CD4-positive, alpha-beta T cell treated with Interleukin-6 at 100 ng/mL for 8 hours (primary cell): Measurements from ENCODE around the gene FEZF1.

ENCODE experiments used
- DNase-seq: peaks from one replicate; pipeline ENCODE4 v3.0.0-alpha.2; 2020; ENCODE audit warnings: mixed read lengths, low spot score

Gene FEZF1

DNA sequence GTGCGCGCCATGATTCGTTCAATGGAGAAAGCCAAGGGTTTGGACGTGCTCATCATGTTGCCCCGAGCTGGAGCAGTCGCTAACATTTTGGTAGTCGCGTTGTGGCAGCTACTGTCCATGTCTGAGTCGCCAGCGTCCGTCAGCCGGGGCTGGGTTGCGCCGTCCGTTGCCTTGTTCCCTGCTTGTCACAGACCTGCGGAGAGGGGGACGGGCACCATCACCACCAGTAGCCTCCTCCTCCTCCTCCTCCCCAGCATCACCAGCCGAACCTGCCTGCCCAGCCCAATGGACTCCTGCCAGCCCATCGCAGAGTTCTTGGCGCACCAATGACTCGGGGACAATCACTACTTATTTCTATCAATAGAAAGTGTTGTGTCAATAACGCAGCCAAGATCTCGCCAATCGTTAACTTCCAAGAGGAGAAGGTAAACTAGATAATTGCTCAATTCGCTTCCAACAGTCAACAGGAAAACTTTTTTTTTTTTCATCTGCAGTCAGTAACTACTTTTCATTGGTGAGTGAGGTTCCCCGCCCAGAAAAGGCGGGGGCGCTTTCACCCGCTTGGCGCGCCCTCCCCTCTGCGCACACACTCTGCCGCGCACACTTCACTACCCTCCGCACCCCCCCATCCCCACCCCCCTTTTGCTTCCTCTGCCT lies at the start of gene FEZF1:
Gene FEZF1, minus strand, starts transcription at position 432 of the 657 bp plus-strand sequence. Its CDS starts 313 bp downstream, at position 119.
- no peak for DNase-seq

DNA sequence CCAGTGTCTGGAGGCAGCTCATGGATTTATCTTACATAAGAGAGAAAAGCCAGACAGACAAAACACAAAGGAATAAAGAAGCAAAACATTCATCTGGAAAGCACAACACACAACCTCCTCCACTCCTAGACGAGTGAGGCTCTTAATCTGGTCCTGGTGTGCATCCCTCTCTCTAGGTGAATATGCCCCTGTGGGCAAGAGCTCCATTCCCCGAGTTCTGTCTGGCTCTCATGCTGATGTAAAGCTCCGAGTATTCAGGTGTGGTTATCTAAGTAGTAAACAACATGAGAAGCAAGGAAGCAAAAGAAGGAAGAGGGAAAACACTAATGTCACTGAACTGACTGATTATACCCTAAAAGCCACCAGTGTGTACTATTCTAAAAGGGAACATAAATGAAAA lies 47.9 kb upstream of the FEZF1 start:
- DNase-seq: no peak

- DNase-seq: no peak
These were observed 46.2 kb upstream of the FEZF1 start for GRCh38 chr7:122350701-122351100.

- DNase-seq: no peak
These were observed 39.7 kb upstream of the FEZF1 start for GRCh38 chr7:122344303-122344620.

DNA sequence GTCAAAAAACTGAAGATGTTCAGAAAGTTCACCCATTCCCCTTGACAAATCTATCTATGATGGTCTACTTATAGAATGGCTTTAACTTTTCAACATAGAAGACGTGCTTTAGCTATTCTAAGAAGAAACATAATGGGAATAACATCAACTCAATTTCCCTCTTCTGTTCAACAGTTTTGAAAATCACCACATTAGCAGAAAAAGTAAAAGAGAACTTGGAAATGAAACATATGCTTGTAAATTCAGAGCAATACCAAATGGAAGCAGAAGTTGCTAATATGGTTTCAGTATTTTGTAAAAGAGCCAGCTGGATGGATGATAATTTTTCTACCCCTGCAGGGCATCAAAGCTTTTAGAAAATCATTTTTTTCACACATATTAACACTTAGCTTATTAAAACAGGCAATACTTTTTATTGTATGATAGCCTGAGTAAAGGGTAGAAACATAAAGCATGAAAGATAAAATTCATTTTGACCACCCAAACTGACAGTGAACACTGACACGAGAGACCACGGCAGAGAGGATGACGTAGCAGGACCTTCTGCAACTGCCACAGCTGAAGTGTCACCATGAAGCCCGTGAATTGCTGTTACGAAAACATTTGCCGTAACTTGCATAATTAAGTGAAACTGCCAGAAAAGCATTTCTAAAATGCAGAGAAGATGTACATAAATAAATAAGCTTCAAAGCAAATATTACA lies 39.2 kb upstream of the FEZF1 start:
- DNase-seq: no peak

- no peak for DNase-seq
These were observed 35.9 kb upstream of the FEZF1 start for GRCh38 chr7:122340427-122340826.

DNA sequence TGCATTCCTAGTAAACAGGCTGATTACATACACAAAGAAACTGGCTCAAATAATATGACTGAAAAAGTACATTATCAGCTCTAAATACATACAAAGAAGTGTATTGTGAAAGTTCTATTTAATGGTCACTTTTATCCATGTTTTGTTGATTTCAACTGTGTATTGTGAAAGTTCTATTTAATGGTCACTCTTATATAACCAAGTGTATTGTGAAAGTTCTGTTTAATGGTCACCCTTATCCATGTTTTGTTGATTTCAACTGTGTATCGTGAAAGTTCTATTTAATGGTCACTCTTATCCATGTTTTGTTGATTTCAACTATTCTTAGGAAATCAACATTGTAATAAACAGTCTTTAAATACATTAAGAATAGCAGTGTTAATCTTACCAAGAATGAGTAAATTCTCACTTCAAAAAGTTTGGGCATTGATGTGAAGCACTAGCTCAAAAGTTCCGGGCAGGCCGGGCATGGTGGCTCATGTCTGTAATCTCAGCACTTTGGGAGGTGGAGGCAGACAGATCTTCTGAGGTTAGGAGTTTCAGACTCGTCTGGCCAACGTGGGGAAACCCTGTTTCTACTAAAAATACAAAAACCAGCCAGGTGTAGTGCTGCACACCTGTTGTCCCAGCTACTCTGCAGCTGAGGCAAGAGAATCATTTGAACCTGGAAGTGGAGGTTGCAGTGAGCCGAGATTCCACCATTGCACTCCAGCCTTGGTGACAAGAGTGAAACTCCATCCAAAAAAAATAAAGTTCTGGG lies 34.8 kb upstream of the FEZF1 start:
- DNase-seq: no peak

- DNase-seq: no peak
These were observed 32.5 kb upstream of the FEZF1 start for GRCh38 chr7:122337011-122337410.

- no peak for DNase-seq
These were observed 24.7 kb upstream of the FEZF1 start for GRCh38 chr7:122329145-122329802.

DNA sequence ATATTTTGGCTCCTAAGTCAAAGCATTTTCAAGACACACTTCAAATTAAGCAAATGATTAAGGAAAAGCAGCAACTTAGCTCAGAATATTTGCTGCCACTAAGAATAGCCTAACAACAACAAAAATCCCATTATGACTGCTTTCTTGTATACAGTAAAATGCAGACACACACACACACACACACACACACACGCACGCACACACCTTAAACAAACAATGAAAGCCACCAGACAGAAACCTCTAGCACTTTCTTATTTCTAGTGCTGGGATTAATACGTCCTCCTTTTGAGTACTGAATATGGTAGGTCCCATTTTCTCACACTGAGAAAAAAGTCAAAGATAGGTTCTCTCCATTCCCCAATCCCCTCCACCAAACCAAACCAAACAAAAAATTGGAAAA lies 23.4 kb upstream of the FEZF1 start:
- DNase-seq: no peak

DNA sequence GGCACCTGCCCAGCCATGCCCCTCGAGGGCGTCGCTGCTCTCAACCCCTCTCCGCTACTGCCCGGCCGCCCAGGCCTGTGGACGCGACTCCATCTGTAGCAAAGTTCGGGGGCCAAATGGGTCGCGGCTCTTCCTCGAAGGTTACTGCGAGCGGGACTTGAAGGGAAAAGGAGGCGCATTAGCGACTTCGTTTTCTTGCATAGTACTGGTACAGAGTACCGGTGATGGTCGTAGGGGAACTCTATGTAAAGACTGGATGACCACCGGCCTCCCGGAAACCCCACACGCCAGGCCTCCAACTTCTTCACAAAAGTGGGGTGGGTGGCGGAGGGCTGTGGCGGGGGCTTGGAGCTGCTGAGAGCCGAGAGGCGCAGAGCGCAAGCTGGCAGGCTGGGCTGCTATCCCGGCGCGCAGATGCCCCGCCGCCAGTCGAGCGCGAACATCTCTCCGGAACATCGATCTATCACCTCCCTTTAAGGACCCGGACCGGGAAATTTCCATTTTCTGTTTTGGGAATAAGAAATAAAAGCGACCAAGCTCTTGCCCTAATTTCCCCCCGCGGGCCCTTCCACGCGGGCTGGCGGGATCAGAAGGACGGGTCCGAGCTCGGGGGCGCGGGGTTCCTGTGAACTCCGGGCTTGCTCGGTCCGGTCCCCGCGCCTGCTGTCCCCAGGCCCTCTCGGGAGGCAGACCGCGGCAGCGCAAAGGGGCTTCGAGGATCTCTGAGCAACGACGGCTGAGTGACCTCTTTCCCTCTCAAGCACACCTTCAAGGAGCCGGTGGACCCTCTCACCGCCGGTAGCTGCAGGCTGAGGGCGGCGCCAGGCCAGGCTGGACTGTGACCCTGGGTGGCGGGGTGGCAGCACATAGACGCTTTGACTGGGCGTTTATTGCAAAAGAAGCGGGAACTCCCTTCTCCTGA lies 12.2 kb upstream of the FEZF1 start:
- DNase-seq: no peak

DNA sequence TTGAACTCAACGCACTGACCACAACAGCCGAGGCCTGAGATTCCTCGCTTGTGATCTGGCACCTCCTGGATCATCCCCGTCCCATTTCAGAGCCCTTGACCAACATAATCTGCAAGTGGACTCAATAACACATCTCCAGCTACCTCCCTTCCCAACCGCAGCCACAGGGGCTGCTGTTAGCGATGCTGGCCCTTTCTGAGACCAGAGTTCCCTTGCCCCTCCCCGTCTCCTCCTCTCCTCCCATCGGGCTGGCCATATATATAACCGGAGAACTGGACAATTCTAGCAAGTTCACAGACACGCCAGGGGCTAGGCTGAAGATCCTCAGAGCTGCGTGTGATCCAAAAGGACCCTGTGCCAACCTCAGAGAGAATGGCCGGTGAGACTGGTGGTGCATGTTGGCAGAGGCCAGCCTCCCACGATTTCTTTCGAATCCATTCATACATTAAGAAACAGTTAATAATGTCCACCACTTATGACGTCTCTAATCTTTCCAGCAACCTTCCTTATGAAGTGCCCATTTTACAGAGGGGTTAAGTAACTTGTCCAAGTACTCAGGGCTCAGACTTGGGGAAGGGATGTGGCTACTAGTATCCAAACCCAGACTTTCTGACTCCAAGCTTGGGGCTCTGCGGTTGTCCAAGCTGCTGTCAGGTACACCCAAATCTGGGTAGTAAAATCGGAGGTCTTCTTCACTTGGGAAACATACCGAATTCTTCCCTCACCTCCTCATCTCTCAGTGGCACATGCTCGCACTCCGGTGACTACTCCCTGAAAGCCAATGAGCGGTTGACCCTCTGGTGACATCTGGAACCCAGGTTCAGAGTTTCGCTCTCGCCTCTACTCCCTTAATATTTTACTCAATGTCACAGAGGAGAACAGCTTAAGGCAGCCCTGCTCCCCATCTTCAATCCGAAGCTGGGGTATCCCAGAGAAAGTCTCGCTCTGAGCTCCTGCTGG lies 11.2 kb upstream of the FEZF1 start:
- no peak for DNase-seq

GRCh38 chr7:122314284-122314683 lies 9.7 kb upstream of the FEZF1 start:
- no peak for DNase-seq

DNA sequence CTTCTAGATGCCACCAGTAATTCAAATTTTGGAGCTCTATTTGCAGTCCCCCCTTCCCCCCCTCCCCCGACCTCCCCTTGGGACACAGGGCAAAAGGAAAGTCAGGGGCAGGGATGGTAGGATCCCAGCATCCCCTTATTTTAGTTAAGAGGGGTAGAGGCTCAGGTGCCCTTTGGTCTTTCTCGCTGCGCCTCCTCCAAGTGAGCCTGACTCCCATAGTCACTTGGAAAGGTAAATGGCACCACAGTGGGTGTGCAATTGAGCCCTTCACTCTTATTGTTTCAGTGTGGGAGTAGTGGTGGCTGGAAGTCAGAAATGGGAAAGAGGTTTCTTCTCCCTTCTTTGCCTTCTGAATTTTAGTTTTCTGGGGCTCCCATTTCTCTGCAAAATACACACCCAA lies 8.2 kb upstream of the FEZF1 start:
- DNase-seq: no peak

GRCh38 chr7:122311734-122312450 lies 7.3 kb upstream of the FEZF1 start:
- no peak for DNase-seq

DNA sequence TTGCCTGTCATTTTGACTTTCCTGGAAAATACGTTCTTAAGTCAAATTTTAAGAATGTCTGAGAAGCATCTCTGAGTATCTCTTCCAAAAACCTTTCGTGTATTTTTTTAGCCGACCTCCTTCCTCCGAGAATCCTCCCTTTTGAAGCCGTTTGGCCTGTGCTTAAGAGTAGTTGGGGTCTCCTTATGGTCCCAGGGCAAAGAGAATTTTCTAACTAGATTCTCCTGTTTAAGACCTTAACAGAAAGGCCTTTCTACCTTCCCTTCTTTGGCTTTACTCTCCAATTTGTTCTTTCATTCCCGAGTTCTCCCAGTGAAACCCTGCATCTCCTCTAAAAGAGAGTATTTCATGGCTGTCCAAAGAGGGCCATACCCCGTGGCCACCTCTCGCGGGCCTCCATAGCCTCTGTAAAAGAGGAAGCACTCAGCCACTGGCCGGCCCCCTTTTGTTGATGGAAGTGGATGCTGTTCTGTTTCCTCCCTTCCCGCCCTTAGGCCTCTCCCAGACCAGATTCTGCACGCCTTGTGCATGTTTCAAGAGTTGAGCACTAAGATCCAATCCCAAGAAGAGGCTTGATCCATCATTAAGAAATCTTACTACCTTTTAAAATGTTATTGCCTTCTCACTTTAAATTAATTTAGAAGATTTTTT lies 6.6 kb upstream of the FEZF1 start:
- DNase-seq: no peak

DNA sequence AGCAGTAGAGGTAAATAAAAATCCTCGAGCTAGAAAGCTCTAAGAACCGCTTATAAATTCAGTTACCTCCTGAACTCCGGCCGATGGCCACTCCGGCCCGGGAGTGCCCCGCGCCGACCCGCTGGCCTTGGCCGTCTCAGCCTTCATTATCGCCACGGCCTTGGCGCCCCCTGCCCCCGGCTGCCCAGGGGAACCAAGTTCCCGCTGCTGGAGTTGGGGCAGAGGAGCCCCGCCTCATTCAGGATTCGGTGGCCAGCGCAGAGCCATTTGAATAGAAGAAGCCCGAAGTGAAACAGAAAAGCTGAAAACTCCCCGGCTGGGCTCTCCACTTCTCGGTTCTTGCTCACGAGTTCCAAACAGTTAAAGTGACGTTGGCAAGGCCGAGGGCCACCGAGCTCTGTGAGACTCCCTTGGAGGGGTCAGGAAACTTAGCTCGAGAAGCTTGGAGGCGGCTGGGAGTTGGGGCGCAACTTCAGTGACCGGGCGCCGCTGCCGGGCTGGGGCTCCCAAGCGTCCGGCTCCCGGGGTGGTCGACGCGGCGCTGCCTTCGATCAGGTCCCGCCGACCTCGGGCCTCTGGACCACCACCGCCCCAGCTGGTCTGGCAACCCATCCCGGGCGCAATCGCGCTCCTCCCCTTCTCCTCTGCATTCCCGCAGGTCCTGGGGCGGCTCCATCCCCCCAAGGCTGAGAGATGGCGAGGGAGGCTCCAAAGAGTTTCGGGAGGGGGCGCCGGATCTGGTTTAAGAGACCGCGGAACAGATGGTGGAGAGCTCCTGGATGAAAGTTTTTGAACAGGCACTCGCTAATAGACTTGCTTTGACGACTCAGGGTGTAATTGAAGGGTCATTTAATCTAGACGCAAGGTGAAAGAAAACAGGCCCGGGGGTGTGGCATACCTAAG lies 5.8 kb upstream of the FEZF1 start:
- DNase-seq: no peak

DNA sequence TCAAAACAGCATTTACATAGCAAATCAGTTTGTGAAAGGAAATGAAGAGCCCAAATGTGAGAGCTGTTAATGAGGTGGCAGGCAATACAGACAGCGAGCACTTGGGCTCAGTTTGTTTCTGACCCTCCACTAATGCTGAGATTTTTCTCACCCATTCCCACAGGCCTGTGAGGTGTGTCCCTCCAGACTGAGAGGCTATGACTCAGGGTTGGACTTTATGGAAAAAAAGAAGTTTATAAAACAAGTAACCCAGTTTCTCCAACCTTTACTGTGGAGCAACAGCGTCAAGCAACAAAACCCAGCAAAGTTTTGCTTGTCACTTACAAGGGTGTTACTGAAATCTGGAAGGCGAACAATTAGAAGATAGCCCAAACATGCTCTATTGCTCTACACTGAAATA lies 4.9 kb upstream of the FEZF1 start:
- no peak for DNase-seq
